H9 (cell line): ENCODE measurements around the gene APBA2. TPM values are rescaled to one million over a fixed set of nuclear protein-coding genes. Genes with fewer than 3 reads are reported as not detected.
A peak's percentile ranks its signal among the peaks of the same experiment; 100 is the strongest.

Source experiments
- DNase-seq: peaks from one replicate; pipeline ENCODE4 v3.0.0-alpha.2; 2017
- H2AFZ ChIP-seq: one replicate; pipeline ENCODE4 v1.6.1; 2013; ENCODE audit warnings: mild to moderate bottlenecking, low read length, control low read depth, moderate library complexity
- H2AK5ac ChIP-seq: 2 replicates; pipeline ENCODE4 v1.6.1; 2013; ENCODE audit warnings: low read length, control low read depth, mixed read lengths; ENCODE audit not compliant: insufficient read length
- H2BK120ac ChIP-seq: one replicate; pipeline ENCODE4 v1.6.1; 2013; ENCODE audit warnings: low read depth, mild to moderate bottlenecking, low read length, control low read depth, inconsistent platforms; ENCODE audit not compliant: poor library complexity, severe bottlenecking
- H2BK12ac ChIP-seq: 2 replicates; pipeline ENCODE4 v1.6.1; 2013; ENCODE audit warnings: low read length, control low read depth, mixed read lengths, low read depth; ENCODE audit not compliant: insufficient read length
- H2BK15ac ChIP-seq: 2 replicates; pipeline ENCODE4 v1.6.1; 2013; ENCODE audit warnings: low read depth, low read length, control low read depth
- H2BK20ac ChIP-seq: one replicate; pipeline ENCODE4 v1.6.1; 2013; ENCODE audit warnings: low read depth, mild to moderate bottlenecking, low read length, control low read depth, inconsistent platforms; ENCODE audit not compliant: poor library complexity, severe bottlenecking
- H2BK5ac ChIP-seq: 2 replicates; pipeline ENCODE4 v1.6.1; 2013; ENCODE audit warnings: low read length, control low read depth, mixed read lengths; ENCODE audit not compliant: insufficient read length
- H3K14ac ChIP-seq: 2 replicates; pipeline ENCODE4 v1.6.1; 2013; ENCODE audit warnings: low read length, control low read depth; ENCODE audit not compliant: insufficient read depth
- H3K18ac ChIP-seq: 2 replicates; pipeline ENCODE4 v1.6.1; 2013; ENCODE audit warnings: low read depth, mild to moderate bottlenecking, mixed read lengths, low read length, control low read depth; ENCODE audit not compliant: insufficient read length
- H3K23ac ChIP-seq: 2 replicates; pipeline ENCODE4 v1.6.1; 2013; ENCODE audit warnings: low read length, control low read depth, mixed read lengths, low read depth; ENCODE audit not compliant: insufficient read length
- H3K23me2 ChIP-seq: 2 replicates; pipeline ENCODE4 v1.6.1; 2013; ENCODE audit warnings: low read depth, mild to moderate bottlenecking, mixed read lengths, low read length, control low read depth; ENCODE audit not compliant: insufficient read length, poor library complexity, severe bottlenecking
- H3K27ac ChIP-seq: 2 replicates; pipeline ENCODE4 v1.5.1; 2013; ENCODE audit warnings: low read length, control low read depth, mixed read lengths, low read depth; ENCODE audit not compliant: insufficient read length
- H3K27me3 ChIP-seq: 2 replicates; pipeline ENCODE4 v1.6.1; 2013; ENCODE audit warnings: low read length, control low read depth, inconsistent platforms; ENCODE audit not compliant: insufficient read depth
- H3K4ac ChIP-seq: 2 replicates; pipeline ENCODE4 v1.6.1; 2013; ENCODE audit warnings: low read depth, mild to moderate bottlenecking, control low read depth, inconsistent platforms, low read length, moderate library complexity
- H3K4me1 ChIP-seq: 2 replicates; pipeline ENCODE4 v1.6.1; 2013; ENCODE audit warnings: low read length, control low read depth, inconsistent platforms; ENCODE audit not compliant: insufficient read depth
- H3K4me2 ChIP-seq: 2 replicates; pipeline ENCODE4 v1.6.1; 2013; ENCODE audit warnings: low read length, control low read depth, mixed read lengths; ENCODE audit not compliant: insufficient read length, insufficient read depth
- H3K56ac ChIP-seq: 2 replicates; pipeline ENCODE4 v1.6.1; 2013; ENCODE audit warnings: low read depth, mild to moderate bottlenecking, mixed read lengths, low read length, control low read depth; ENCODE audit not compliant: insufficient read length
- H3K79me1 ChIP-seq: 2 replicates; pipeline ENCODE4 v1.6.1; 2013; ENCODE audit warnings: low read depth, mild to moderate bottlenecking, moderate library complexity, low read length, control low read depth, inconsistent platforms; ENCODE audit not compliant: insufficient read depth, poor library complexity, severe bottlenecking
- H3K79me2 ChIP-seq: 2 replicates; pipeline ENCODE4 v1.6.1; 2013; ENCODE audit warnings: low read length, control low read depth, inconsistent platforms; ENCODE audit not compliant: insufficient read depth
- H3K9ac ChIP-seq: 2 replicates; pipeline ENCODE4 v1.6.1; 2013; ENCODE audit warnings: low read length, control low read depth, mixed read lengths; ENCODE audit not compliant: insufficient read length; ENCODE audit errors: extremely low read depth
- H3K9me3 ChIP-seq: one replicate; pipeline ENCODE4 v1.6.1; 2013; ENCODE audit warnings: low read depth, low read length, inconsistent platforms; ENCODE audit not compliant: control insufficient read depth
- H3T11ph ChIP-seq: one replicate; pipeline ENCODE4 v1.6.1; 2013; ENCODE audit warnings: mild to moderate bottlenecking, low read length, control low read depth, inconsistent platforms
- H4K20me1 ChIP-seq: one replicate; pipeline ENCODE4 v1.6.1; 2013; ENCODE audit not compliant: control insufficient read depth, insufficient read length, insufficient read depth
- H4K5ac ChIP-seq: 2 replicates; pipeline ENCODE4 v1.6.1; 2013; ENCODE audit warnings: low read depth, mild to moderate bottlenecking, mixed read lengths, low read length, control low read depth; ENCODE audit not compliant: insufficient read length
- H4K8ac ChIP-seq: replicated peaks from 2 replicates; pipeline ENCODE4 v1.6.1; 2013; ENCODE audit warnings: low read length, control low read depth, mixed read lengths, low read depth; ENCODE audit not compliant: insufficient read length
- H4K91ac ChIP-seq: 2 replicates; pipeline ENCODE4 v1.6.1; 2013; ENCODE audit warnings: low read depth, mild to moderate bottlenecking, moderate library complexity, mixed read lengths, low read length, control low read depth; ENCODE audit not compliant: insufficient read length
- H3K27ac Mint-ChIP-seq, 3 experiments: 2 replicates in 2 of 3; 3 replicates in 1 of 3; pipeline ENCODE4 v1.8.0; 2020 to 2021; ENCODE audit warnings: mixed read lengths in 3 of 3, mild to moderate bottlenecking in 1 of 3, moderate library complexity in 1 of 3
- H3K27me3 Mint-ChIP-seq: 2 replicates; pipeline ENCODE4 v1.8.0; 2021; ENCODE audit warnings: low read depth, mild to moderate bottlenecking, moderate library complexity, mixed read lengths
- H3K36me3 Mint-ChIP-seq, 3 experiments: 2 replicates in 2 of 3; 3 replicates in 1 of 3; pipeline ENCODE4 v1.8.0; 2020 to 2021; ENCODE audit warnings: low read depth in 3 of 3, mixed read lengths in 3 of 3; ENCODE audit not compliant: insufficient read depth in 1 of 3
- H3K4me1 Mint-ChIP-seq, 2 experiments: 2 replicates each; pipeline ENCODE4 v1.8.0; 2020; ENCODE audit warnings: mixed read lengths in 2 of 2
- H3K4me3 Mint-ChIP-seq, 2 experiments: 2 replicates in 1 of 2; 3 replicates in 1 of 2; pipeline ENCODE4 v1.8.0; 2020 to 2021; ENCODE audit warnings: mild to moderate bottlenecking in 2 of 2, mixed read lengths in 2 of 2, moderate library complexity in 1 of 2
- H3K9me3 Mint-ChIP-seq, 2 experiments: 2 replicates in 1 of 2; 3 replicates in 1 of 2; pipeline ENCODE4 v1.8.0; 2020; ENCODE audit warnings: mild to moderate bottlenecking in 2 of 2, mixed read lengths in 2 of 2, moderate library complexity in 1 of 2
- WGBS: extraction: QIAGEN DNeasy Blood & Tissue Kit; methylation state at CpG from one replicate; pipeline ENCODE4 v1.1.7; 2013; ENCODE audit warnings: missing lambda C conversion rate, low lambda C conversion rate, mixed read lengths; ENCODE audit not compliant: insufficient read length; ENCODE audit errors: extremely low coverage; 5-methylcytosine and 5-hydroxymethylcytosine counted together
- total RNA-seq: library from RNA; stranded (reverse); gene quantifications from 2 replicates; pipeline ENCODE4 v1.2.1, GENCODE V29; 2021
- TF ChIP-seq, protein P1 (sequence below): fragments of 200-600 bp; sonication (generic); conservative IDR thresholded peaks from 3 replicates; pipeline ENCODE4 v1.8.0; 2021; ENCODE audit warnings: antibody characterized with exemption, mild to moderate bottlenecking

The APBA2 gene
- total RNA-seq, 1 experiment from 2014 or later: 14.3 TPM

DNA sequence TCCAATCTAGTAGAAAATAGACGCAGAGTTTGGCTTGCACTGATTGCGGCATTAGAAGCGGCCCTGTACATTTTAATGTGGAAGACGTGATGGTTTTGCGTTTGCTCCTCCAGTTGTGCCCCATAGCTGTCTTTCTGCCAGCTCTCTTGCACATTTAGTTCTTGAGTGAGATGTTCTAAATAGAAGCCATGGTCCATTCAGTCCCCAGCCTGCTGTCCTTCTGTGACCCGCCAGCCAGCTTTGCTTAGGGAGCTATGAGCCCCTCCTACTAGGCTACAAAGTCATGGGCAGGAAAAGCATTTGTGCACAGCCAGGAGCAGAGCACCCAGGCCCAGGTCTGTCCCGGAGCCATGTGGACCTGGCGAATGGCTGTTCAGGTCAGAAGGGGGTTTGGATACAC is 50.3 kb downstream of the APBA2 start:
- Mint-ChIP-seq H3K27ac (peak overlapping the region in 1 of 3 experiments; percentile 39; a peak in 2 of 7 replicates), H3K4me3 (no peak overlapping the region), H3K27me3 (no peaks in the 10 kb centered on the region; the same call in 1 of the 2 replicates), H3K36me3 (peaks cover 0 to 8% (median 6%) of the 10 kb centered on the region in 3 experiments; a peak in 3 of 7 replicates), H3K9me3 (peaks cover 7 to 10% of the 10 kb centered on the region in 2 experiments; a peak in 4 of 5 replicates), H3K4me1 (peaks cover 24 to 27% of the 10 kb centered on the region in 2 experiments)
- Histone ChIP-seq H2AFZ (no peak overlapping the region), H3K23me2 (no peaks in the 10 kb centered on the region), H2BK120ac (no peak overlapping the region), H3K4me2 (no peak overlapping the region), H2AK5ac (no peak overlapping the region), H2BK12ac (no peak overlapping the region), H4K5ac (no peak overlapping the region), H3K9me3 (no peaks in the 10 kb centered on the region), H3K27me3 (no peaks in the 10 kb centered on the region), H2BK5ac (no peak overlapping the region), H3K4me1 (0 out of 2 replicates have a peak, but pooled peaks cover 3% of the 10 kb centered on the region), H2BK15ac (no peak overlapping the region), H3K79me2 (no peaks in the 10 kb centered on the region), H3K56ac (no peak overlapping the region), H4K91ac (no peak overlapping the region), H3K79me1 (no peaks in the 10 kb centered on the region), H3K14ac (no peak overlapping the region), H3K27ac (no peak overlapping the region), H3K4ac (no peak overlapping the region), H3K23ac (no peak overlapping the region), H4K20me1 (no peaks in the 10 kb centered on the region), H2BK20ac (no peak overlapping the region), H3K9ac (no peak overlapping the region), H4K8ac (no peak overlapping the region), H3T11ph (no peak overlapping the region), H3K18ac (no peak overlapping the region)
- TF ChIP-seq, protein P1, sequence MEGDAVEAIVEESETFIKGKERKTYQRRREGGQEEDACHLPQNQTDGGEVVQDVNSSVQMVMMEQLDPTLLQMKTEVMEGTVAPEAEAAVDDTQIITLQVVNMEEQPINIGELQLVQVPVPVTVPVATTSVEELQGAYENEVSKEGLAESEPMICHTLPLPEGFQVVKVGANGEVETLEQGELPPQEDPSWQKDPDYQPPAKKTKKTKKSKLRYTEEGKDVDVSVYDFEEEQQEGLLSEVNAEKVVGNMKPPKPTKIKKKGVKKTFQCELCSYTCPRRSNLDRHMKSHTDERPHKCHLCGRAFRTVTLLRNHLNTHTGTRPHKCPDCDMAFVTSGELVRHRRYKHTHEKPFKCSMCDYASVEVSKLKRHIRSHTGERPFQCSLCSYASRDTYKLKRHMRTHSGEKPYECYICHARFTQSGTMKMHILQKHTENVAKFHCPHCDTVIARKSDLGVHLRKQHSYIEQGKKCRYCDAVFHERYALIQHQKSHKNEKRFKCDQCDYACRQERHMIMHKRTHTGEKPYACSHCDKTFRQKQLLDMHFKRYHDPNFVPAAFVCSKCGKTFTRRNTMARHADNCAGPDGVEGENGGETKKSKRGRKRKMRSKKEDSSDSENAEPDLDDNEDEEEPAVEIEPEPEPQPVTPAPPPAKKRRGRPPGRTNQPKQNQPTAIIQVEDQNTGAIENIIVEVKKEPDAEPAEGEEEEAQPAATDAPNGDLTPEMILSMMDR: no peak
- WGBS: no CpG with 5 or more reads among the region's 8 CpGs
- no peak for DNase-seq
